Fibroblast of lung (primary cell): ENCODE data around the gene GRSF1. TPM values are rescaled to one million over a fixed set of nuclear protein-coding genes. Genes with fewer than 3 reads are reported as not detected.

Source experiments
- DNase-seq, 2 donors: peaks; one replicate each; pipeline versions ENCODE4 v3.0.0 to v3.0.0-alpha.2; 2010; ENCODE audit warnings: low read depth in 2 of 2
- H2AFZ ChIP-seq: 2 replicates; pipeline ENCODE4 v1.5.1; 2012; ENCODE audit warnings: low read length, control low read depth, inconsistent platforms
- H3K27ac ChIP-seq: 2 replicates; pipeline ENCODE4 v1.5.1; 2011; ENCODE audit warnings: low read length, control low read depth; ENCODE audit not compliant: insufficient read depth
- H3K27me3 ChIP-seq: 2 replicates; pipeline ENCODE4 v1.5.1; 2011; ENCODE audit warnings: mild to moderate bottlenecking, low read length; ENCODE audit not compliant: control insufficient read depth, insufficient read depth
- H3K36me3 ChIP-seq: 2 replicates; pipeline ENCODE4 v1.5.1; 2011; ENCODE audit warnings: low read length; ENCODE audit not compliant: control insufficient read depth, insufficient read depth
- H3K4me1 ChIP-seq: 2 replicates; pipeline ENCODE4 v1.5.1; 2011; ENCODE audit warnings: low read length; ENCODE audit not compliant: control insufficient read depth, insufficient read depth; ENCODE audit errors: extremely low read depth
- H3K4me2 ChIP-seq: 2 replicates; pipeline ENCODE4 v1.5.1; 2011; ENCODE audit warnings: low read length, control low read depth; ENCODE audit not compliant: insufficient read depth; ENCODE audit errors: extremely low read depth
- H3K4me3 ChIP-seq, 4 experiments: fragments of 200-600 bp in 1 of 4; sonication (generic) in 1 of 4; replicated peaks in 1 of 4; 2 replicates each; pipeline ENCODE4 v1.5.1; 2011 to 2016; ENCODE audit warnings: low read length in 4 of 4, low read depth in 3 of 4, mild to moderate bottlenecking in 3 of 4, control low read depth in 2 of 4, inconsistent platforms in 1 of 4, mixed read lengths in 1 of 4; ENCODE audit not compliant: insufficient read depth in 1 of 4; ENCODE audit errors: control extremely low read depth in 1 of 4
- H3K79me2 ChIP-seq: 2 replicates; pipeline ENCODE4 v1.5.1; 2012; ENCODE audit warnings: mild to moderate bottlenecking, low read length, inconsistent platforms; ENCODE audit not compliant: control insufficient read depth, insufficient read depth
- H3K9ac ChIP-seq: 2 replicates; pipeline ENCODE4 v1.5.1; 2011; ENCODE audit warnings: mild to moderate bottlenecking, low read length, control low read depth; ENCODE audit not compliant: insufficient read depth
- H3K9me3 ChIP-seq: 2 replicates; pipeline ENCODE4 v1.5.1; 2012; ENCODE audit warnings: low read depth, low read length; ENCODE audit not compliant: control insufficient read depth, insufficient read depth
- H4K20me1 ChIP-seq: 2 replicates; pipeline ENCODE4 v1.5.1; 2011; ENCODE audit warnings: low read length; ENCODE audit not compliant: control insufficient read depth, insufficient read depth; ENCODE audit errors: extremely low read depth
- EZH2 ChIP-seq: IDR thresholded peaks from 2 replicates; pipeline ENCODE4 v1.5.1; 2012; ENCODE audit warnings: low read length, control low read depth, mild to moderate bottlenecking; ENCODE audit errors: missing control alignments
- polyA plus RNA-seq, 2 donors: library from polyadenylated mRNA; depleted of rRNA in 1 of 2; stranded (reverse) in 1 of 2; unstranded in 1 of 2; fragments of >200 nt; gene quantifications; 2 replicates each; pipeline ENCODE4 v1.2.1, GENCODE V29; 2011 to 2012; ENCODE audit warnings: missing spikeins in 1 of 2
- total RNA-seq: library from RNA; depleted of rRNA; stranded (reverse); fragments of >200 nt; gene quantifications from 2 replicates; pipeline ENCODE4 v1.2.1, GENCODE V29; 2014
- TF ChIP-seq, protein P1 (sequence below), 2 donors: IDR thresholded peaks in 1 of 2; conservative IDR thresholded peaks in 1 of 2; 1 replicate in 1 of 2; 2 replicates in 1 of 2; pipeline ENCODE4 v1.5.1; 2011 to 2012; ENCODE audit warnings: low read length in 2 of 2, control low read depth in 1 of 2, inconsistent platforms in 1 of 2, low read depth in 1 of 2, mild to moderate bottlenecking in 1 of 2

The GRSF1 gene
- total and polyA plus RNA-seq, 2 donors (not counting 1 experiment from before 2014, with no cell fraction given): 73.3 to 101 TPM

DNA sequence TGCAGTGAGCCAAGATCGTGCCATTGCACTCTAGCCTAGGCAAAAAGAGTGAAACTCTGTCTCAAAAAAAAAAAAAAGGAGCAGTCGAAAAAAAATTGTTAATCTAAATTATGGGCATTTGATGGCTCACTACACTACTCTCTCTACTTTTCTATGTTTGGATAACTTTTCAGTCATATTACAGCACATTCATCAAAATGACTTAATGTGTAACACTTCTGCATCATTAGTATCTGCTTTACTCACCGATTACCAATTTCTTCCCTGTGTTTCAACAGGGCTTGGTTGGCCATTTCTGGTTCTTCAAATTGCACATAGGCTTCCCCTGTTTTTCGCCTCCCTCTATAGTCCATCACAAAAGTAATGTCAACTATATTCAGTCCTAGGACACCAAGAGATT, 8.4 kb downstream of the GRSF1 start:
- Histone ChIP-seq H3K9me3 (no peaks in the 10 kb centered on the region), H3K27ac (no peak overlapping the region), H3K4me2 (no peak overlapping the region), H3K4me3 (no peak overlapping the region), H3K27me3 (no peaks in the 10 kb centered on the region), H2AFZ (no peak overlapping the region), H3K36me3 (peaks cover 7% of the 10 kb centered on the region), H4K20me1 (no peaks in the 10 kb centered on the region), H3K9ac (no peak overlapping the region), H3K4me1 (no peaks in the 10 kb centered on the region), H3K79me2 (peaks cover 33% of the 10 kb centered on the region)
- no peak for TF ChIP-seq EZH2
- TF ChIP-seq, protein P1, sequence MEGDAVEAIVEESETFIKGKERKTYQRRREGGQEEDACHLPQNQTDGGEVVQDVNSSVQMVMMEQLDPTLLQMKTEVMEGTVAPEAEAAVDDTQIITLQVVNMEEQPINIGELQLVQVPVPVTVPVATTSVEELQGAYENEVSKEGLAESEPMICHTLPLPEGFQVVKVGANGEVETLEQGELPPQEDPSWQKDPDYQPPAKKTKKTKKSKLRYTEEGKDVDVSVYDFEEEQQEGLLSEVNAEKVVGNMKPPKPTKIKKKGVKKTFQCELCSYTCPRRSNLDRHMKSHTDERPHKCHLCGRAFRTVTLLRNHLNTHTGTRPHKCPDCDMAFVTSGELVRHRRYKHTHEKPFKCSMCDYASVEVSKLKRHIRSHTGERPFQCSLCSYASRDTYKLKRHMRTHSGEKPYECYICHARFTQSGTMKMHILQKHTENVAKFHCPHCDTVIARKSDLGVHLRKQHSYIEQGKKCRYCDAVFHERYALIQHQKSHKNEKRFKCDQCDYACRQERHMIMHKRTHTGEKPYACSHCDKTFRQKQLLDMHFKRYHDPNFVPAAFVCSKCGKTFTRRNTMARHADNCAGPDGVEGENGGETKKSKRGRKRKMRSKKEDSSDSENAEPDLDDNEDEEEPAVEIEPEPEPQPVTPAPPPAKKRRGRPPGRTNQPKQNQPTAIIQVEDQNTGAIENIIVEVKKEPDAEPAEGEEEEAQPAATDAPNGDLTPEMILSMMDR (conservative IDR thresholded peaks at IDR 0.05 in 1 of 2, IDR thresholded peaks at IDR 0.05 in 1 of 2; ENCODE audit: low read depth in 1 of 2, low read length in 2 of 2): no peak
- DNase-seq: no peak

DNA sequence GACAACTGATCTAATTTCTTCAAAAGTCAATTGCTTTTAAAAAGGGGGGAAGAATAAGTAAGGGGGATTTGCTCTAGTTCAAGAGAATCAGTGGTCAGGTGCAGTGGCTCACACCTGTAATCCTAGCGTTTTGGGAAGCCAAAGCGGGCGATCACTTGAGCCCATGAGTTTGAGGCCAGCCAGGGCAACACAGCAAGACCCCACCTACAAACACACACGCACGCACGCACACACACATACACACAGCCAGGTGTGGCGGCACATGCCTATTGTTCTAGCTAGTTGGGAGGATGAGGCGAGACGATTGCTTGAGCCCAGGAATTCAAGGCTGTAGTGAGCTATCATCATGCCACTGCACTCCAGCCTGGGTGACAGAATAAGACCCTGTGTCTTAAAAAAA, 9.6 kb downstream of the GRSF1 start:
- Histone ChIP-seq H3K79me2 (peaks cover 20% of the 10 kb centered on the region), H3K4me2 (no peak overlapping the region), H3K36me3 (peaks cover 13% of the 10 kb centered on the region), H2AFZ (no peak overlapping the region), H4K20me1 (no peaks in the 10 kb centered on the region), H3K4me1 (no peaks in the 10 kb centered on the region), H3K4me3 (no peak overlapping the region), H3K27me3 (no peaks in the 10 kb centered on the region), H3K9ac (no peak overlapping the region), H3K27ac (no peak overlapping the region), H3K9me3 (no peaks in the 10 kb centered on the region)
- TF ChIP-seq, protein P1 (conservative IDR thresholded peaks at IDR 0.05 in 1 of 2, IDR thresholded peaks at IDR 0.05 in 1 of 2; ENCODE audit: low read depth in 1 of 2, low read length in 2 of 2): no peak
- no peak for TF ChIP-seq EZH2
- DNase-seq: no peak

DNA sequence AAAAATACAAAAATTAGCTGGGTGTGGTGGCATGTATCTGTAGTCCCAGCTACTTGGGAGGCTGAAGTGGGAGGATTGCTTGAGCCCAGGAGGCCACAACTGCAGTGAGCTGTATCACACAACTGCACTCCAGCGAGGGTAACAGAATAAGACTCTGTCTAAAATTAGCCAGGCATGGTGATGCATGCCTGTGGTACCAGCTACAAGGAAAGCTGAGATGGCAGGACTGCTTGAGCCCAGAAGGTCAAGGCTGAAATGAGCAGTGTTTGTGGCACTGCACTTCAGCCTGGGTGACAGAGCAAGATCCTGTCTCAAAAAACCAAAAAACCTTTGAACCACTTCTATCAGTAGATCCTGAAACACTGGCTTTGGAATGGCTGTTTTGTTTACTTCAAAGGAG, 10.2 kb downstream of the GRSF1 start:
- no peak for DNase-seq
- peaks cover 14% of the 10 kb centered on the region for H3K36me3 ChIP-seq
- no peaks in the 10 kb centered on the region for H3K4me1 ChIP-seq
- no peak overlapping the region for H2AFZ ChIP-seq
- H3K9ac ChIP-seq: no peak overlapping the region
- no peak overlapping the region for H3K4me2 ChIP-seq
- H3K27ac ChIP-seq: no peak overlapping the region
- H3K27me3 ChIP-seq: no peaks in the 10 kb centered on the region
- peaks cover 15% of the 10 kb centered on the region for H3K79me2 ChIP-seq
- H4K20me1 ChIP-seq: no peaks in the 10 kb centered on the region
- no peaks in the 10 kb centered on the region for H3K9me3 ChIP-seq
- no peak for TF ChIP-seq EZH2
- TF ChIP-seq, protein P1 (conservative IDR thresholded peaks at IDR 0.05 in 1 of 2, IDR thresholded peaks at IDR 0.05 in 1 of 2; ENCODE audit: low read depth in 1 of 2, low read length in 2 of 2): no peak
- no peak overlapping the region for H3K4me3 ChIP-seq
